ENCODE results near the gene CACNA2D2.

CACNA2D2 gene

DNA sequence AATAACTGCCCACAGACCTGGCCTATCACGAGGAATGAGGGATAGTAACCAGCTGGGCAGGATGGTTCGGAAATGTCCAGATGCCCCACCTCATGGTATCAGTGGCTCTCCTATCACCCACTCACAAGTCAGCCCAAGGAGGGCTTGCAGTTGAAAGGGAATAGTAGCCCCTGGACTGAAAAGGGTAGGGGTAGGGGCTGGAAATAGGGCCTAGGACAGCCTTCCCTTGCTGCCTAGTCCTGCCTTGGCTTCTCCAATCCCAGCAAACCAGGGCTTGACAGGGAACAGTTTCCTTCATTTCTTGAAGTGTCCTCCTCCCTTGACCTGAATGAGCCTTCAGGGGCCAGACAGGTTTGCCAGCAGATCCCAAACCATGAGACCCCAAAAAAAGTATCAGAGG lies 1.2 kb upstream of the CACNA2D2 start:
- no peaks in the 10 kb centered on the region for H3K4me1 ChIP-seq (ENCODE audit: insufficient read depth, low read length, severe bottlenecking)
- H4K20me1 ChIP-seq (ENCODE audit: insufficient read depth, low read length): no peaks in the 10 kb centered on the region
- no peaks in the 10 kb centered on the region for H3K9me3 ChIP-seq (ENCODE audit: low read length)
- no peak overlapping the region for H2AFZ ChIP-seq (ENCODE audit: low read length)
- H3K79me2 ChIP-seq (ENCODE audit: insufficient read depth, low read length): no peaks in the 10 kb centered on the region
- no peaks in the 10 kb centered on the region for H3K36me3 ChIP-seq (ENCODE audit: insufficient read depth, low read length)
- H3F3A ChIP-seq (ENCODE audit: insufficient read depth, low read length): no peaks in the 10 kb centered on the region
- H3K9ac ChIP-seq (ENCODE audit: low read length): no peak overlapping the region
- H3K4me2 ChIP-seq (ENCODE audit: low read length): no peak overlapping the region
- H3K9me2 ChIP-seq (ENCODE audit: low read depth, low read length): no peaks in the 10 kb centered on the region
- TF ChIP-seq, protein P1, sequence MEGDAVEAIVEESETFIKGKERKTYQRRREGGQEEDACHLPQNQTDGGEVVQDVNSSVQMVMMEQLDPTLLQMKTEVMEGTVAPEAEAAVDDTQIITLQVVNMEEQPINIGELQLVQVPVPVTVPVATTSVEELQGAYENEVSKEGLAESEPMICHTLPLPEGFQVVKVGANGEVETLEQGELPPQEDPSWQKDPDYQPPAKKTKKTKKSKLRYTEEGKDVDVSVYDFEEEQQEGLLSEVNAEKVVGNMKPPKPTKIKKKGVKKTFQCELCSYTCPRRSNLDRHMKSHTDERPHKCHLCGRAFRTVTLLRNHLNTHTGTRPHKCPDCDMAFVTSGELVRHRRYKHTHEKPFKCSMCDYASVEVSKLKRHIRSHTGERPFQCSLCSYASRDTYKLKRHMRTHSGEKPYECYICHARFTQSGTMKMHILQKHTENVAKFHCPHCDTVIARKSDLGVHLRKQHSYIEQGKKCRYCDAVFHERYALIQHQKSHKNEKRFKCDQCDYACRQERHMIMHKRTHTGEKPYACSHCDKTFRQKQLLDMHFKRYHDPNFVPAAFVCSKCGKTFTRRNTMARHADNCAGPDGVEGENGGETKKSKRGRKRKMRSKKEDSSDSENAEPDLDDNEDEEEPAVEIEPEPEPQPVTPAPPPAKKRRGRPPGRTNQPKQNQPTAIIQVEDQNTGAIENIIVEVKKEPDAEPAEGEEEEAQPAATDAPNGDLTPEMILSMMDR (IDR thresholded peaks at IDR 0.05; ENCODE audit: low read length): no peak
- TF ChIP-seq EZH2 (IDR thresholded peaks at IDR 0.05; ENCODE audit: borderline replicate concordance, low read length): no peak
- H3K27me3 ChIP-seq (ENCODE audit: insufficient read depth, low read length): no peaks in the 10 kb centered on the region
- no peak overlapping the region for H3K27ac ChIP-seq (ENCODE audit: low read depth, low read length, poor library complexity, severe bottlenecking)
- H3K4me3 ChIP-seq (ENCODE audit: low read depth, low read length, poor library complexity, severe bottlenecking): no peak overlapping the region

DNA sequence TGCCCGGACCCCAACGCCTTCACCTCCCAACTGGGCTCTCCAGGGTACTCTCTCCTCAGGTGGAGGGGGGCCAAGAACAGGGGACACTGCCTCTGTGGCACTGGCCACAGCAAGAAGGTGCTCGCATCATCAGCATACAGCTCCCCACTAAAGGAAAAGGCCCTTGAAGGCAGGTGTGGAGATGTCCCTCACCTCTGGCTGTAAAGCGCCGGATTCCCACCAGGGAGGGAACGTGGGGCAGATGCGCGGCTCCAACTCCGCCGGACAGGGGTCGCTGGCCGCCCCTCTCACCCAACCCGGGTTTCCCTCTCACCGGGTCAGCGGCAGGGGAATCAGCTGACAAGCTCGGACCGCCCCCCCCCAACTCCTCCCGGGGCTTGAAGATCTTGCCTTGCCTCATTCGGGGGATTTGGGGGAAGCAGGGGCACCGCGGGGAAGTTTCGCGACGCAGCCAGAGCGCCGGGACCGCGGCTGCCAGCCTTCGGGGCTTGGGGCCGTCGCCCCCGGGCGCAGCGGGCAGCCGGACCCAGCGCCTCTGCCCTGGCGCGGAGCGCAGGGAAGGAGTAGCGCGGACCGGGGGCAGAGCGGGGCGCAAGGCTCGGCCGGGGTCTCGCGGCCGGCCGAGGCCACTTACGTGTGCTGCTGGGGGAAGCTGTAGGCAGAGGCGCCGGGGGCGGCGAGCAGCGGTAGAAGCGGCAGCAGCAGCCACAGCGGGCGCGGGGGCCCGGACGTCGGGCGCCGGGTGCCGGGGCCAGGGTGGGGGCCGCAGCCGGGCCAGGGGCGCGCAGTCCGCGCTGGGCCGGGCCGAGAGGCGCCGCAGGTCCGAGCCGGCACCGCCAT lies 630 bp downstream of the CACNA2D2 start:
- H3K4me1 ChIP-seq (ENCODE audit: insufficient read depth, low read length, severe bottlenecking): no peaks in the 10 kb centered on the region
- H3K27me3 ChIP-seq (ENCODE audit: insufficient read depth, low read length): no peaks in the 10 kb centered on the region
- H3K36me3 ChIP-seq (ENCODE audit: insufficient read depth, low read length): no peaks in the 10 kb centered on the region
- H4K20me1 ChIP-seq (ENCODE audit: insufficient read depth, low read length): no peaks in the 10 kb centered on the region
- no peaks in the 10 kb centered on the region for H3F3A ChIP-seq (ENCODE audit: insufficient read depth, low read length)
- TF ChIP-seq, protein P1 (IDR thresholded peaks at IDR 0.05; ENCODE audit: low read length): no peak
- H2AFZ ChIP-seq (ENCODE audit: low read length): no peak overlapping the region
- no peak overlapping the region for H3K4me3 ChIP-seq (ENCODE audit: low read depth, low read length, poor library complexity, severe bottlenecking)
- no peaks in the 10 kb centered on the region for H3K79me2 ChIP-seq (ENCODE audit: insufficient read depth, low read length)
- no peaks in the 10 kb centered on the region for H3K9me2 ChIP-seq (ENCODE audit: low read depth, low read length)
- H3K9me3 ChIP-seq (ENCODE audit: low read length): no peaks in the 10 kb centered on the region
- no peak overlapping the region for H3K4me2 ChIP-seq (ENCODE audit: low read length)
- H3K9ac ChIP-seq (ENCODE audit: low read length): no peak overlapping the region
- H3K27ac ChIP-seq (ENCODE audit: low read depth, low read length, poor library complexity, severe bottlenecking): no peak overlapping the region

DNA sequence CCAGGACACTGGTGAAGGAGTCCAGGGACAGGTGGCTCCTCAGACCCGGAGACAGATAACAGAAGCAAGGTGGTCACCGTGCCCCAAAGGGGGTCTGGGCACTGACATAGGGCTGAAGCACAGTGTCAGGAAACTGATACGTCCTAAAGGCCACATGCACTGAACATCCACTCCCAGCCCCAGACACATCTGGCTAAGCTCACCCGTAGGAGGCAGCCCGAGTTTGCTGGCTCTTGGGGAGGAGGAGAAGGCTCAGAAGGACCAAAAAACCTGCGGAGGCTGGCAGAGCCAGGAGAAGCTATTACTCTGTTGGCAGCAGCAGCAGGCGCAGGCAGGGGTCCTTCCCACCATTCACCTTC lies 1.2 kb downstream of the CACNA2D2 start:
- H3K9me2 ChIP-seq (ENCODE audit: low read depth, low read length): no peaks in the 10 kb centered on the region
- no peaks in the 10 kb centered on the region for H3F3A ChIP-seq (ENCODE audit: insufficient read depth, low read length)
- no peaks in the 10 kb centered on the region for H3K9me3 ChIP-seq (ENCODE audit: low read length)
- H3K4me1 ChIP-seq (ENCODE audit: insufficient read depth, low read length, severe bottlenecking): no peaks in the 10 kb centered on the region
- no peaks in the 10 kb centered on the region for H3K36me3 ChIP-seq (ENCODE audit: insufficient read depth, low read length)
- H2AFZ ChIP-seq (ENCODE audit: low read length): no peak overlapping the region
- TF ChIP-seq, protein P1 (IDR thresholded peaks at IDR 0.05; ENCODE audit: low read length): no peak
- H3K4me2 ChIP-seq (ENCODE audit: low read length): no peak overlapping the region
- no peak overlapping the region for H3K9ac ChIP-seq (ENCODE audit: low read length)
- H3K4me3 ChIP-seq (ENCODE audit: low read depth, low read length, poor library complexity, severe bottlenecking): no peak overlapping the region
- H4K20me1 ChIP-seq (ENCODE audit: insufficient read depth, low read length): no peaks in the 10 kb centered on the region
- H3K27ac ChIP-seq (ENCODE audit: low read depth, low read length, poor library complexity, severe bottlenecking): no peak overlapping the region
- H3K79me2 ChIP-seq (ENCODE audit: insufficient read depth, low read length): no peaks in the 10 kb centered on the region
- H3K27me3 ChIP-seq (ENCODE audit: insufficient read depth, low read length): no peaks in the 10 kb centered on the region

Measured in OCI-LY1 (cell line).